Neural progenitor cell (in vitro differentiated cells): ENCODE data around the gene ENPP1. TPM values are rescaled to one million over a fixed set of nuclear protein-coding genes. Genes with fewer than 3 reads are reported as not detected.

Experiments used
- DNase-seq: peaks from one replicate; pipeline ENCODE4 v3.0.0-alpha.2; 2016; ENCODE audit warnings: low spot score
- H2AFZ ChIP-seq: fragments of 200-600 bp; sonication (generic); replicated peaks from 2 replicates; pipeline ENCODE4 v1.6.1; 2016; ENCODE audit warnings: antibody characterized with exemption
- H3F3A ChIP-seq: fragments of 200-600 bp; sonication (generic); 2 replicates; pipeline ENCODE4 v1.6.1; 2016; ENCODE audit warnings: antibody characterized with exemption, low read depth
- H3K27ac ChIP-seq: fragments of 200-600 bp; sonication (generic); 2 replicates; pipeline ENCODE4 v1.5.1; 2016; ENCODE audit warnings: mild to moderate bottlenecking
- H3K27me3 ChIP-seq: fragments of 200-600 bp; sonication (generic); 2 replicates; pipeline ENCODE4 v1.6.1; 2016; ENCODE audit warnings: mild to moderate bottlenecking, moderate library complexity
- H3K36me3 ChIP-seq: fragments of 200-600 bp; sonication (generic); 2 replicates; pipeline ENCODE4 v1.5.1; 2016
- H3K4me1 ChIP-seq: fragments of 200-600 bp; sonication (generic); 2 replicates; pipeline ENCODE4 v1.6.1; 2016; ENCODE audit warnings: mixed run types
- H3K4me2 ChIP-seq: fragments of 200-600 bp; sonication (generic); 2 replicates; pipeline ENCODE4 v1.6.1; 2016
- H3K4me3 ChIP-seq: fragments of 200-600 bp; sonication (generic); 2 replicates; pipeline ENCODE4 v1.5.1; 2016
- H3K79me2 ChIP-seq: fragments of 200-600 bp; sonication (generic); 2 replicates; pipeline ENCODE4 v1.6.1; 2016; ENCODE audit warnings: low read depth
- H3K9ac ChIP-seq: fragments of 200-600 bp; sonication (generic); 2 replicates; pipeline ENCODE4 v1.6.1; 2016
- H3K9me3 ChIP-seq: fragments of 200-600 bp; sonication (generic); 2 replicates; pipeline ENCODE4 v1.5.1; 2016; ENCODE audit warnings: low read depth
- H4K20me1 ChIP-seq: fragments of 200-600 bp; sonication (generic); 2 replicates; pipeline ENCODE4 v1.6.1; 2016; ENCODE audit warnings: low read depth
- H3K27ac Mint-ChIP-seq: 3 replicates; pipeline ENCODE4 v1.8.0; 2021; ENCODE audit warnings: mixed read lengths
- H3K27me3 Mint-ChIP-seq: 2 replicates; pipeline ENCODE4 v1.8.0; 2022; ENCODE audit warnings: low read depth, mild to moderate bottlenecking, inconsistent platforms, moderate library complexity, mixed read lengths; ENCODE audit not compliant: insufficient read depth
- H3K36me3 Mint-ChIP-seq: 3 replicates; pipeline ENCODE4 v1.8.0; 2021; ENCODE audit warnings: mixed read lengths
- H3K4me1 Mint-ChIP-seq: 3 replicates; pipeline ENCODE4 v1.8.0; 2021; ENCODE audit warnings: mixed read lengths
- H3K4me3 Mint-ChIP-seq: 3 replicates; pipeline ENCODE4 v1.8.0; 2021; ENCODE audit warnings: mild to moderate bottlenecking, moderate library complexity, mixed read lengths
- H3K9me3 Mint-ChIP-seq: 3 replicates; pipeline ENCODE4 v1.8.0; 2020; ENCODE audit warnings: mixed read lengths
- EZH2 ChIP-seq: fragments of 200-600 bp; sonication (generic); IDR thresholded peaks from 2 replicates; pipeline ENCODE4 v1.6.1; 2017; ENCODE audit warnings: antibody characterized with exemption, mild to moderate bottlenecking, moderate library complexity
- EZH2phosphoT487 ChIP-seq: fragments of 200-600 bp; sonication (generic); IDR thresholded peaks from 2 replicates; pipeline ENCODE4 v1.6.1; 2017; ENCODE audit warnings: antibody characterized with exemption
- total RNA-seq: library from RNA; depleted of rRNA; stranded (reverse); fragments of >200 nt; gene quantifications from 2 replicates; pipeline ENCODE4 v1.2.3, GENCODE V29; 2015; ENCODE audit warnings: low replicate concordance
- TF ChIP-seq, protein P1 (sequence below): fragments of 200-600 bp; sonication (generic); IDR thresholded peaks from 2 replicates; pipeline ENCODE4 v1.5.1; 2017; ENCODE audit warnings: antibody characterized with exemption, mild to moderate bottlenecking

ENPP1 gene
- total RNA-seq, 1 donor from 2014 or later, result 9.7 TPM

DNA sequence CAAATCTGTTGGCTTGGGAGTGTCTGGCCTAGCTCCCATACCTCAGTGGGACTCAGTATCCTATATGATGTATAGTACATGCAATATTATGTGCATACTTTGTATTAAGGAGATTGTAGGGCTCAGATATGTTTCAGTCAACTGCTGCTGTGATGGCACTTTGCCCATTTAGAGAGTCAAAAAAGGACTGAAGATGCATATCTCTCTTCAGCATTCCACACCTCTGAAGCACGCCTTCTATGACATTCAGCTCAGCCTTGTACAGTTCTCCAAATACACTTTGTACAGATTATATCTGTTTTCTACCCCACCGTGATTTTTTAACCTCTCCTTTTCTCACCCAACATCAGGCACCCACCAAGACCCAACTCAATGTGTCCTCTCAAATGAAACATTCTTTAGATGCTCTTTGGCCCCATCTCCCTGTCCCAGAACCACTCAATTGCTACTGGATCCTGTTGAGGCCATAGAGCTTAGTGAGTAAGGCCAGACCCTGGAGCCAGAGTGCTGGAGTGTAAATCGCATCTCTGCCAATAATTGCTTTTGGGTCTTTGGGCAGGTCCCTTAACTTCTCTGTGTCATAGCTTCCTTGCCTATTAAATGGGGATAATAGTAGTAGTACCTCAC lies 15.6 kb downstream of the ENPP1 start:
- H3K36me3 Mint-ChIP-seq, result no peaks in the 10 kb centered on the region

GRCh38 chr6:131825946-131826345 lies 18.1 kb downstream of the ENPP1 start:
- Histone ChIP-seq H3K9me3 (no peaks in the 10 kb centered on the region), H3K27ac (no peak overlapping the region), H3K4me2 (no peak overlapping the region), H3K4me1 (no peaks in the 10 kb centered on the region), H3K79me2 (no peaks in the 10 kb centered on the region), H3F3A (no peaks in the 10 kb centered on the region), H3K4me3 (no peak overlapping the region), H2AFZ (no peak overlapping the region), H3K9ac (no peak overlapping the region), H4K20me1 (no peaks in the 10 kb centered on the region), H3K27me3 (no peaks in the 10 kb centered on the region), H3K36me3 (no peaks in the 10 kb centered on the region)
- DNase-seq, result no peak
- Mint-ChIP-seq H3K9me3 (no peaks in the 10 kb centered on the region), H3K4me3 (no peak overlapping the region), H3K36me3 (no peaks in the 10 kb centered on the region), H3K27me3 (no peaks in the 10 kb centered on the region), H3K27ac (no peak overlapping the region), H3K4me1 (no peaks in the 10 kb centered on the region)
- TF ChIP-seq EZH2phosphoT487 (no peak), EZH2 (no peak)
- TF ChIP-seq, protein P1, sequence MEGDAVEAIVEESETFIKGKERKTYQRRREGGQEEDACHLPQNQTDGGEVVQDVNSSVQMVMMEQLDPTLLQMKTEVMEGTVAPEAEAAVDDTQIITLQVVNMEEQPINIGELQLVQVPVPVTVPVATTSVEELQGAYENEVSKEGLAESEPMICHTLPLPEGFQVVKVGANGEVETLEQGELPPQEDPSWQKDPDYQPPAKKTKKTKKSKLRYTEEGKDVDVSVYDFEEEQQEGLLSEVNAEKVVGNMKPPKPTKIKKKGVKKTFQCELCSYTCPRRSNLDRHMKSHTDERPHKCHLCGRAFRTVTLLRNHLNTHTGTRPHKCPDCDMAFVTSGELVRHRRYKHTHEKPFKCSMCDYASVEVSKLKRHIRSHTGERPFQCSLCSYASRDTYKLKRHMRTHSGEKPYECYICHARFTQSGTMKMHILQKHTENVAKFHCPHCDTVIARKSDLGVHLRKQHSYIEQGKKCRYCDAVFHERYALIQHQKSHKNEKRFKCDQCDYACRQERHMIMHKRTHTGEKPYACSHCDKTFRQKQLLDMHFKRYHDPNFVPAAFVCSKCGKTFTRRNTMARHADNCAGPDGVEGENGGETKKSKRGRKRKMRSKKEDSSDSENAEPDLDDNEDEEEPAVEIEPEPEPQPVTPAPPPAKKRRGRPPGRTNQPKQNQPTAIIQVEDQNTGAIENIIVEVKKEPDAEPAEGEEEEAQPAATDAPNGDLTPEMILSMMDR, result no peak

More for the DNA sequence above, 15.6 kb downstream of the ENPP1 start:
- TF ChIP-seq EZH2 (no peak), EZH2phosphoT487 (no peak)
- TF ChIP-seq, protein P1, result no peak
- no peaks in the 10 kb centered on the region for H3K9me3 ChIP-seq
- H3K79me2 ChIP-seq, result no peaks in the 10 kb centered on the region
- no peak overlapping the region for H3K4me2 ChIP-seq
- no peaks in the 10 kb centered on the region for H4K20me1 ChIP-seq
- H3K27ac ChIP-seq, result no peak overlapping the region
- Mint-ChIP-seq H3K9me3 (no peaks in the 10 kb centered on the region), H3K4me1 (peaks cover 5% of the 10 kb centered on the region), H3K4me3 (no peak overlapping the region), H3K27ac (no peak overlapping the region), H3K27me3 (no peaks in the 10 kb centered on the region)
- H3K36me3 ChIP-seq, result no peaks in the 10 kb centered on the region
- no peak overlapping the region for H3K9ac ChIP-seq
- H3K27me3 ChIP-seq, result no peaks in the 10 kb centered on the region
- no peaks in the 10 kb centered on the region for H3K4me1 ChIP-seq
- H2AFZ ChIP-seq, result no peak overlapping the region
- H3F3A ChIP-seq, result no peaks in the 10 kb centered on the region
- H3K4me3 ChIP-seq, result no peak overlapping the region
- no peak for DNase-seq

GRCh38 chr6:131828080-131828479 lies 20.3 kb downstream of the ENPP1 start:
- no peak overlapping the region for H2AFZ ChIP-seq
- H3K79me2 ChIP-seq, result no peaks in the 10 kb centered on the region
- no peaks in the 10 kb centered on the region for H3K36me3 ChIP-seq
- no peaks in the 10 kb centered on the region for H4K20me1 ChIP-seq
- DNase-seq, result no peak
- no peaks in the 10 kb centered on the region for H3K27me3 ChIP-seq
- no peak overlapping the region for H3K27ac ChIP-seq
- H3F3A ChIP-seq, result no peaks in the 10 kb centered on the region
- H3K4me3 Mint-ChIP-seq, result no peak overlapping the region
- TF ChIP-seq EZH2phosphoT487 (no peak), EZH2 (no peak)
- TF ChIP-seq, protein P1, result no peak
- no peaks in the 10 kb centered on the region for H3K4me1 ChIP-seq
- no peaks in the 10 kb centered on the region for H3K36me3 Mint-ChIP-seq
- H3K9me3 Mint-ChIP-seq, result no peaks in the 10 kb centered on the region
- no peak overlapping the region for H3K9ac ChIP-seq
- no peak overlapping the region for H3K4me2 ChIP-seq
- no peak overlapping the region for H3K27ac Mint-ChIP-seq
- no peaks in the 10 kb centered on the region for H3K27me3 Mint-ChIP-seq
- H3K9me3 ChIP-seq, result no peaks in the 10 kb centered on the region
- no peaks in the 10 kb centered on the region for H3K4me1 Mint-ChIP-seq
- no peak overlapping the region for H3K4me3 ChIP-seq
